NCI-H82 treated with DMSO at 0.1 percent for 48 hours (cell line): ENCODE data around the gene FOXP2.
"Not testable (repeated sequence)": the region's sequence is repeated elsewhere in the genome, so short reads cannot be mapped to it uniquely, and the experiment has no call there.

Source experiments
- DNase-seq: peaks from one replicate; lab custom pipeline; 2025; ENCODE audit not compliant: unreplicated experiment; lab: John Stamatoyannopoulos, UW

The FOXP2 gene

DNA sequence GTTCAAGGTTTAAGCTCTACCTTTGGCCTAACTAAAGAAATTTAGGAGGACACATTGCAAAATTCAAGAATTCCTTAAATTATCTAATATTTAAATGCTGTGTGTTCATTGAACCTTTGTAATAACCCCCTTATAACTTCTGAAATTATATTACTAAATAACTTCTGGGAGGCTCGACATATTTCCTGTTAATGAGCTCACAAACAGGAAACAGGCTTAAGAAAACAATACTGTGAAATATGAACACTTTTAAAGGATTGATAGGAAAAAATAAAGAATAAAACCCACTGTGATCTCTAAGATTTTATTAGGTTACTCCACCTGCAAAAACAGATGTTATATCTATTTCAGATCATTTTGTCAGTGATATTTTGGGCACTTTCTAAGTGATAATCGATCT lies 74.1 kb downstream of the FOXP2 start:
- no peak for DNase-seq

DNA sequence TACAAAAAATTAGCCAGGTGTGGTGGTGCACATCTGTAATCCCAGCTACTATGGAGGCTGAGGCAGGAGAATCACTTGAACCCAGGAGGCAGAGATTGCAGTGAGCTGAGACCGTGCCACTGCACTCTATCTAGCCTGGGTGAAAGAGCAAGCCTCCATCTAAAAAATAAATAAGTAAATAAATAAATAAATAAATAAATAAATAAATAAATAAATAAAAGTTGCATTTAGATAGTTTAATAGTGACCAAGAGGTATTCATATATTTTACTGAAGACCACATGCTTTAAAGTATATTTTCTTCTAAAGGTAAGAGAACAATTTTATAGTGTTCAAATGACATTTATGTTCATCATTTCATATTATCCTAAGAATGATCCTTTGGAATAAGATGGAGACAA lies 82.9 kb downstream of the FOXP2 start:
- not testable (repeated sequence) for DNase-seq

DNA sequence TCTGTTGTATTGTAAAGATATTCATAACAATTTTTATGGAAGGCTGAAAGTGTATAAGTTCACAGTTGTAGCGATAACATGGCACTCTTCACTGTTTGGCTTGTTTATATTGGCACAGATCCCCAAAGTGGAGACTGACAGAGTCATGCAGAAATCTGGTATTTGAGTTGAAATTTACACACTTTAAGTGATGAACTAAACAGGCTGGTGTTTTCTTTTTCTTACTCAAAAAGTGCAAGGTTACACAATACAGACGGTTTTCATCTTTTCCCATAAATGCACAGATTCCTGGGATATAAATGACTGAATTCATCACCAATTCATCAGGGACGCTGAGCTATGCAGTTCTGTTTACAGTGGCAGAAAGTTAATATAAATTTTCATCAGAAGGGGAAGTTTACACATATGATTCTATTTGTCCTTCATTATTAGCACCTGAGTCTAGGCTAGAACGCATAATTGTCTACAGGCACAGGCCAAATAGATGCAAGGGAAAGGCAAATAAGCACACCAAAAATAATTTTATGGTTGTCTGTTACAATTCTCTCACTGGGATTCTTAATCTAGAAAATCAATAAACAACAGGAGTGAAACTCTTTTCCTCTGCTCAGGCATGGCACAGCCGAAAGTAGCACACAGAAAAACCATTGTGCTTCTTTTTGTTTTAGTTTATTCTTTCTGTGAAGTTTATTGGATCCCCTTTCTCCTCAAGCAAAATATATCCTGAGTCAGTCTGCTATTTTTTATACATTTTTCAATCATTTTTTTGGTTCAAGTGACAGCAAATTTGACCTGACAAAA lies 88.0 kb downstream of the FOXP2 start:
- DNase-seq, result no peak

DNA sequence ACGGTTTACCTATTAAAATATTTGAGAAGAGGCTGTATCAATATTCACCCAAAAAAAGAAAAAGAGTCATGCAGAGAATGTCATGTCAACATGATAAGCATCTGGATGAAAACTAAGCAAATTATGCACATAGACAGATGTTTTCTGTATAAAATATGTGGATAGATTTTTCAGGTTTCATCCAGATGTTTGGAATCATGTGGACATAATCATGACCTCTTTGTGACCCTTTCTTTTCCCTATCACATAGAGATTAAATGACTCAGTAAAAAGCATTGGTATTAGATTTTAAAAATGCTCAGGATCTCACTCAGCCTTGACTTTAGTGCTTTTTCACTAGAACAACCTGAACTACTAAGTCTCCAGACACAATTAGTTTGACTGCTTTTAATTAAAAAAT lies 90.0 kb downstream of the FOXP2 start:
- no peak for DNase-seq

DNA sequence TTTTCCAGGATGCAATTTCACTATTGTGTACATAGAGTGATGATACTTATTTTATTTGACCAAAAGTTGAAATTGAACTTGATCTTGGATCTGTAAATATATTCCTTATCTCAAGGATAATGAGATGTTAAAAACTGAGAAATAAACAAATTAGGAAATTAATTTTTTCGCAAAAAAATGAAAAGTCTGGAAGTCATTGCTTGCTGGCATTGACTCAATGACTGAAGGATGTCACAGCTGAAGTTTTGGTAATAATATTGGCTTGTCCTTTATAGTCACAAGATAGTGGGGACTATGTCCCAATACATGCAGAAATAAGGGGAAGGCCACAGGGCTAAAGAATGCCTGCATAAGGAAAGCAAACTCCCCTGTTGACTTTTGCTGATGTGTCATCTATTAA lies 92.8 kb downstream of the FOXP2 start:
- DNase-seq, result no peak

DNA sequence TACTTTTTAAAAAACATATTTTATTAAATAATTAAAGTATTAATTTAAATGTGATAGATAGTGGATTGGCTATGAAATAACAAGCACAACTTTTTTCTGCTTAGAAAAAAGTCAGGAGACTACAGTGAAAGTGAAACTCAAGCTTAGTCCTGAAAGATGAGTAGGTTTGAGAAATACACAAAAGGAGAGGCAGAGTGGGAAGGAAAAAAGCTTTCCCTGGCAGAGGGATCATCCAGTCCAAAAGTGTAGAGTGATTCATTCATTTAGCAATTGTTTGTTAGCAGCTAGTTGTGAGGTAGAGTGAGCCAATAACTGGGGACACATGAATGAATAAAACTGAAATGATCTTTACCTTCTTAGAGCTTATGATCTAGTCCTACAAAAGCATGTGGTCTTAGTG lies 93.5 kb downstream of the FOXP2 start:
- no peak for DNase-seq

DNA sequence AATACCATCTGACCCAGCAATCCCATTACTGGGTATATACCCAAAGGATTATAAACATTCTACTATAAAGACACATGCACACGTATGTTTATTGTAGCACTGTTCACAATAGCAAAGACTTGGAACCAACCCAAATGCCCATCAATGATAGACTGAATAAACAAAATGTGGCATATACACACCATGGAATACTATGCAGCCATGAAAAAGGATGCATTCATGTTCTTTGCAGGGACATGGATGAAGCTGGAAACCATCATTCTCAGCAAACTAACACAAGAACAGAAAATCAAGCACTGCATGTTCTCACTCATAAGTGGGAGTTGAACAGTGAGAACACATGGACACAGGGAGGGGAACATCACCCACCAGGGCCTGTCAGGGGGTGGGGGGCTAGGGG lies 96.2 kb downstream of the FOXP2 start:
- not testable (repeated sequence) for DNase-seq

DNA sequence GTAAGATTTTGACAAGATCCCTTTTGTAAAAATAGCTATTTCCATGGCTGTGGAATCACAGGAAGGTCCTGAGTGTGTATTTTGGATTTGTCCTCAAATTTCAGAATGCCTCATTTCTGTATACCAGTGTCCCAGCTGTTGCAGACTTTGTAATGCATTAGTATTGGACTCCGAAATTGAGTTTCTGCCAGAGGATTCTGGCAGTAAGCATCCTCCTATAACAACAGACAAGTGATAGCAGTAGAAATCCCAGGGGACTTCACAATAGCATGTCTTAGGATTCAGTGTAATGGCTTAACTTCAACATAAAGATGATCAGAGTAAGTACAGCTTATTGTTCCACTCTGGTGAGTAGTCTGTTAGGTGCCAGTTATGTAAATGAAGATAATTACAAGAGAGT lies 104.6 kb downstream of the FOXP2 start:
- peak; percentile 47 for DNase-seq

DNA sequence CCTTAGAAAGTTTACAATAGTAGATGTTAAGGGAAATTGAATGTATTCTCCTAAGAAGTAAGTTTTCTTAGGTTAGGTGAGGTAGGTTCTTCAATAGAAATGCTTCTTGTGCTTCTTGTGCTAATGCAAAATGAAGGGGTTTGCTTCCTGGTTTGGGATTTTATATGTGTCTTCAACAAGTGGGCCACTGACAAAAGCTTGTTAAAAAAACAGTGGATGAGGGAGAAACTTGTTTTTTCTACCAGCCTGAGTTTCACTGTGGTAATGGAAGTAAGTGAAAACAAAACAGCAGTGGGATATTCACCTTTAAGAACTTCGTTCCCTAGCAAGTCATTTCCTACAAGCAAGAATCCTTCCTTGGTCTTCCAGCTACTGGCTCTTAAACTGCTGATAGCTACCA lies 107.5 kb downstream of the FOXP2 start:
- DNase-seq, result no peak

DNA sequence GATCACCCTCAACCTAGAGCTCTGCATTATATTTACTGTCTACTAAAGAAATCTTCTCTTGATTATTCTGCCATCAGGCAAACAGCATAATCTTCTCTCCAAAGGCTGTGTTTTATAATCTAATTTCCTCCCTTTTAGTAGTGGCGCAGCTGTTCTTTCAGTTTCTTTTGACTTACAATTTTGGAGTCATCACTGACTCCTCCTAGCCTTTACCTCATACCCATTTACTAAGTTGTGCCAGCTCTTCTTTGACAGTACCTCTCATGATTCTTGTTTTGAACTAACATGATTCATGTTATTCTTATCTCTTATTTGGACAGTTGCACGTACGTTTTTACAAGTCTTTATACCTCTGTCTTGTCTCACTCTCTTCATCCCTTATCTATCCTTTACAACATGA lies 113.0 kb downstream of the FOXP2 start:
- peak; percentile 95 for DNase-seq

DNA sequence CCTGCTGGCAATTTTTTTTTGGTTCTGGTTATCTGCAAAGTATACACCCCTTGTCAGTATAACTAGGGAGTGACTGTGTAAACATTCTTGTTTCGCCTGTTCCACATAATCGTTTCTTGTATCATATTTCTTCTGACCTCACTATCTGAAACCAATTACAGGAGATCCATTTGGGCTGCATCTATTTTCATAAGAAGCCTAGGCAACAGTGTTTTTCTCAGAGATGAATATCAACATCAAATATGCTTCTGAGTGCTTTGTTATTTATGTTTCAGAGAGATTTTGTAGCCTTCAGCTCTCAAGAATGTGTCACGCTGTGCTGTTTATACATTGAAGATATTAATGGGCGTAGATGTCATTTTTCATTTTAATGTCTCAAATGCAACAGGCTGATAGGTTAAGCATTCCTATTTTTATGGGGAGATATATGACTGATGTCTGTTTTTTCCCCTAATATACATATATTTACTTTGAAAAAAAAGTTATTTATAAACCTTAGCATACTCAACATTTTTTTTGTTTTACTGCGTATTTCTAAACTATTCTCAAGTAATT lies 115.5 kb downstream of the FOXP2 start:
- DNase-seq, result no peak

DNA sequence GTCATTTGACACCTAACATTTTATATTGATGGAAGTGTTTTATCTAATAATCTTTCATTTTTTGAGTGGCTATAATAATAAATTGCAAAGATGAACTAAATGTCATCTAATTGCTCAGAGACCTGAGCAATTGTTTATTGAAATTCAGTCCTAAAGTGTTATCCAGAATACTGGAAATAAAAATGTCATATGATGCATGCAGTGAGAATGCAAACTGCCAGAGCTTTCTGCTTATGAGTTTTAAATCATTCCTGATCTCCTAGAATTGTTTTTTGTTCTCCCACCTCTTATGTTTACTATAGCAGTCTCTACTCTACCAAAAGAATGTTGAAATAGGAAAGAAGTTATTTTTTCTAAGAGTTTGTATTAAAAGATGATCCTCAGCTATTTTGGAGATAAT lies 116.7 kb downstream of the FOXP2 start:
- no peak for DNase-seq

DNA sequence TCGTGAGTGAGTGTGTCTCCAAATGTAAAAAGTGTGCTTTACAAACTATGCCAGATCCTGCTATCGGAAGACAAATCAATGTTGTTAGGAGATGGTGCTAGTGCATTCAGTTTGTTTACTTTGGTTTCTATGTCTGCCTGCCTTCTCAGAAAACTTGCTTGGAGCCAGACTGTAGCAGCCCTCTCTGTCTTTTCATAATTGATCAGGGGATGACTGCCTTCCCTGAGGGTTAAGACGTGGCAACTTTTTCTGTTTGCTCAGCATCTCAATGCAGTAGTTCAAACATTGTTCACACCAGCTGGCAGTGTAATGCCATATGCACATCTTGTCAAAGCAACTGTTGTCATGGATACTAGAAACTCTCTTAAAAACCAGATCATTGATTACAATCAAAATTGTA lies 118.5 kb downstream of the FOXP2 start:
- DNase-seq, result peak; percentile 28

DNA sequence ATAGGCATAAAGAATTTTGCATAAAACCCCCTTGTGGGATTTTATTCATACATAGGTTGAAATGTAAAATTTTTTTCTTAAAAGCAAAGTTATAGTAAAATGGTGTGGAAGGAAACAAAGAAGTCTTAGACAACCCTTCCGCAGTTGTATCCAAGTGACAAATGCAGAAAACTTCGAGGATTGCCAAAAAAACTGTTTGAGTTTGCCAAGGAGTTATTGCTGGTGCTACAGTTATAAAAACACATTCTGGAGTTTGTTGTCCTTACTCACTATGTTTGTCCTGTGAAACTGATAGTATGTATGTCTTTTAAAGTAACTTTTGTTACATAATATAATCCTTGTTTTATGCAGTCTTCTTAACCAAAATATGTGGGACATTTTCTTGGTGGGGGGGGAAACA lies 120.3 kb downstream of the FOXP2 start:
- DNase-seq, result no peak

DNA sequence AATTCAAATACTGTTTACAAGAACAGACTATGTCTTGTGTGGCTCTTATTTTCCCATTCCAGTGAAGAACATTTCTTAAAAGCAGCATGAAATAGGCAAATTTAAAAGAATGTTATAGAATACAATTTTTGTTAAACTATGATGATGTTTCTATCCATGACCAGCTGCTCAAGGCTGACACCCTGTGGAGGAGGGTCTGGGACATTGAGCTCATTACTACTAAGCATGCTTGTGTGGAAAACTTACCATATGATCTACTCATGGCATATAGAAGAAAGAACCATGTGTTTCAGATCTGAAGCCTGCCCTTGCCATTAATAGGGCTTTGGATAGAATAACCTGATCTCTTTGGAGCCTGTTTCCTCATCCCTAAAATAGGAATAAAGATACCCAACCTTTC lies 125.0 kb downstream of the FOXP2 start:
- peak; percentile 59 for DNase-seq

DNA sequence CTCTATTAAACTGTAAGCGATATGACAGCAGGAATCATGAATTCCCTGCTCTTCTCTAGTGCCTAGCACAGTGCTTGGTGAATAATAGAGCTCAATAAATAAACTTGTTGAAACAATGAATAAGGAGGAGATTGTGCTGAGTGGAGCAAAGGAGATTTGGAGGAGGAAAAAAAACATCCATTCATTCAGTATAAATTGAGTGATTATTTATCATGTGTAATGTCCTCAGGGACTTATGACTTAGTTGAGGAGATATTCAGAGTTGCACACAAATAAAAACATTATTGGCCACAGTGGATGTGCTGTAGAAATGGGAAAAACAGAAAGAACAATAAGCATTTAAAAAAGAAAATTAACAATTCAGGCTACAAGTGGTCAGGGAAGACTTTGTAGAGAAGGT lies 125.7 kb downstream of the FOXP2 start:
- no peak for DNase-seq

DNA sequence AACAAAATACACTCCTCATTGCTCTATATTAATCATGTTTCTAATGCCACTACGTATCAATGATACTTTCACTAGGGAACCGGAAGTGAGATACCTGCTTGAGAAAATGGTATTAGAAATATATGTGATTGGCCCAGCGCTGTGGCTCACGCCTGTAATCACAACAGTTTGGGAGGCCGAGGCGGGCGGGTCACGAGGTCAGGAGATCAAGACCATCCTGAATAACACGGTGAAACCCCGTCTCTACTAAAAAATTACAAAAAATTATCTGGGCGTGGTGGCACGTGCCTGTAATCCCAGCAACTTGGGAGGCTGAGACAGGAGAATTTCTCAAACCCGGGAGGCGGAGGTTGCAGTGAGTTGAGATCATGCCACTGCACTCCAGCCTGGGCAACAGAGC lies 132.7 kb downstream of the FOXP2 start:
- not testable (repeated sequence) for DNase-seq

DNA sequence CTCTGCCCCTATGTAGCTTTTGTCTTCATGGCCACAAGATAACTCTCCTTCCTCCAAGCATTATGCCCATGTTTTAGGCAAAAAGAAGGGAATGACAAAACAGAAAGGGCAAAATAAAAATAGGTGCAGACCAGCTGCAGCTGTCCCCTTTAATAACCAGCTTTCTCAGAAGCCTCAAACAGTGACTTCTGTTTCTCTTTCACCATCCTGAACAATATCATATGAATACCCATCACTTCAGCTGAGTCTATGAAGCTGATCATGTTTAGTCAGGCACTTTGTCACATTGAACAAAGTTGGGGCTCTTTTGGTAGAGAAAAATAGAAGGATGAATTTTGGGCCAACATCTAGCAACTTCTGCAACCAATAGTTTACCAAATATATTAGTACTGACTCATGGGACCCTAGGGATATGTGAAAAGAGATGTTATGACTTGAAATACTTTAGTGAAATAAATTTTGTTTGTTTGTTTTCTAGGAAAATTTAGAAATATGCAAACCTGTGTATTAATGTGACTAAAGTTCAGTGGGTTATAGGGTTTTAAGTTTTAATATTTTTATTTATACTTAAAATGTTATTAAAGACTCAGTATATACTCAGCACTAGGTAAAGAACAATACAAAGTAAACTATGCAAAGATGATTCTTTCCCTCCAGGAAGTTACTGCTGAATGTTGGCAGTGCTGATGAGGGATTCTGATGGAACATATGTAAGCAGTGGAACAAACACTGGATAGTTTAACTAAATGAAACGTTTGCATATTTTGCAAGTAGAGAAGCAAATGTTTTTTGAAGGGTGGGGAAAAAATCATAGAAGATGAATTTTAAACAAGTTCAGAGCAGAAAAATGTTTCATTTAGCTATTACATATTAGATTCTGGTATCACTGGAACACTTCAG lies 133.7 kb downstream of the FOXP2 start:
- DNase-seq, result no peak

DNA sequence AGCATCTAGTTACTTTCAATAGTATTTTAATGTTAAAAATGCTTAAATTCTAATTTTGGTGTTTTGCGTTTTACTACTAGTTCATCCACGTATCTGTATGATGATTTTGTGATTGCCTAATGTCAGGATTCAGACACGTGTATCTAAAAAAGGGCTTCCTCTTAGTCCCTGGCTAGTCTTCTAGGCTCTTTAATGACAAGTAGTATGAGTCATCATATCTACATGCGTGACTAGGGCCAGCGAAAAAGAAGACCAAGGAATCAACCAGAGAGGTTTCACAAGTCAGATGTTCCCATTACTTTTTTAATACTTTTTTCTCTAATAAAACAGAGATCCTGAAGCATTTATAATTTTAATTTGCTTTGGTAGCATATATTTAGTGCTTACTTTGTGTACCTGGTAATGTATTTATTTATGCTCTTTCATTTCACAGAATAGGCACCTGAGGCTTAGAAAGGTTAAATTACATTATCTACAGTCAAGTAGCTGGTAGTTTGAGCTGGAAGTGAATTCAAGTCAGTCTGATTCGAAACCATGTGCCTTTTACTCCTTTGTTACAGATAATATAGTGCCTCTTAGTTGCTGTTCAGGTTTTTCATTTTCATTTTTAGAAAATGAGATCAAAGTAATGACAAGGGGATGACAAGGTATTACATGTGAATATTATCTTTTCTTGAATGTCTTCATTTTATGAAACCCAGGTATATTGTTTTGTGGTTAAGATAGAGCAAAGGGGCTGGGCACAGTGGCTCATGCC lies 140.3 kb downstream of the FOXP2 start:
- no peak for DNase-seq

DNA sequence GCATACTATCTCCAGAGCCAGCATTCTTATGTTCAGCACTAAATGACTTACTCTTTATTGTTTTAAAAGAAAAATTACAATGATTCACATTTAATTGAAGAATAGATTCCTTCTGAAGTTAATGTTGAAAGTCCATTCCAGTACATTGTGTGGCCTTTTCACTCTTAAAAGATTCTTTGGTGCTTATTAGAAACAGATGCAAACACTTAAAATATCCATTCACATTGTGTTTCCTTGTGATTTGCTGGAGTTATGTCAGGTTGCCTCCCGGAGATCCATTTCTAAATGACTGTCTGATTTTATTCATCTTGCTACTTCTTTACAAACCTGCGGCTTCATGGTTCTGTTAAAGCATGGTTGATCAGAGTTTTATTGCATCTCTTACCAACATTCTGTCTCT lies 152.8 kb downstream of the FOXP2 start:
- no peak for DNase-seq

DNA sequence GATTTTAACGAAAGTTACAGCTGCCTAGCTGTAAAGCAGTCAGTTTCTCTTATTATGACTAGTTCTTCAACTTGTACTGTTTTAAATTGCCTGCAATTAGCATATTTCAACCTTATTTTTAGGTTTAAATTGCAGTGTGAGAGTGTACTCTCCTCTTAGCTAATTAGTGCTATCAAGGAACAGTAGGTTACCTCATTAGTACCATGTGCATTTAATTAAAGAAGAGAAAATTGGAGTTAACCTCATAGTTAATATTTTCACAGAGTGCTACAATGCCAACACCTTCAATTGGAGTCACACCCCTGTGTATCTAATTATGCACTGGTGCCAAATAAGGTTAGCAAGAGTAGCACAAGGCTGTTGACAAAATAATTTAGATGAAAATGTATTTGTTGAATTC lies 154.6 kb downstream of the FOXP2 start:
- no peak for DNase-seq
